ENCODE results near the gene CASP10. TPM values are rescaled to one million over a fixed set of nuclear protein-coding genes. Genes with fewer than 3 reads are reported as not detected.
"Not testable (repeated sequence)": the region's sequence is repeated elsewhere in the genome, so short reads cannot be mapped to it uniquely, and the experiment has no call there.

The CASP10 gene
- total RNA-seq, 1 experiment from 2014 or later = 1.2 TPM

- CTCF ChIA-PET = no interaction called here
- H3K4me1 ChIP-seq (ENCODE audit: insufficient read depth, low read length, poor library complexity, severe bottlenecking) = no peaks in the 10 kb centered on the region
- POLR2A ChIA-PET (ENCODE audit: low non-redundant PET) = no interaction called here
- no peak for TF ChIP-seq EZH2 (IDR thresholded peaks at IDR 0.05; ENCODE audit: borderline replicate concordance, low read depth, low read length, poor library complexity, severe bottlenecking)
- TF ChIP-seq, protein P1, sequence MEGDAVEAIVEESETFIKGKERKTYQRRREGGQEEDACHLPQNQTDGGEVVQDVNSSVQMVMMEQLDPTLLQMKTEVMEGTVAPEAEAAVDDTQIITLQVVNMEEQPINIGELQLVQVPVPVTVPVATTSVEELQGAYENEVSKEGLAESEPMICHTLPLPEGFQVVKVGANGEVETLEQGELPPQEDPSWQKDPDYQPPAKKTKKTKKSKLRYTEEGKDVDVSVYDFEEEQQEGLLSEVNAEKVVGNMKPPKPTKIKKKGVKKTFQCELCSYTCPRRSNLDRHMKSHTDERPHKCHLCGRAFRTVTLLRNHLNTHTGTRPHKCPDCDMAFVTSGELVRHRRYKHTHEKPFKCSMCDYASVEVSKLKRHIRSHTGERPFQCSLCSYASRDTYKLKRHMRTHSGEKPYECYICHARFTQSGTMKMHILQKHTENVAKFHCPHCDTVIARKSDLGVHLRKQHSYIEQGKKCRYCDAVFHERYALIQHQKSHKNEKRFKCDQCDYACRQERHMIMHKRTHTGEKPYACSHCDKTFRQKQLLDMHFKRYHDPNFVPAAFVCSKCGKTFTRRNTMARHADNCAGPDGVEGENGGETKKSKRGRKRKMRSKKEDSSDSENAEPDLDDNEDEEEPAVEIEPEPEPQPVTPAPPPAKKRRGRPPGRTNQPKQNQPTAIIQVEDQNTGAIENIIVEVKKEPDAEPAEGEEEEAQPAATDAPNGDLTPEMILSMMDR (conservative IDR thresholded peaks at IDR 0.05; ENCODE audit: low read depth, low read length) = no peak
- intact Hi-C loops (cut with micrococcal nuclease; ENCODE audit: unreplicated experiment) = no loop called here
- DNase-seq (ENCODE audit: low spot score) = no peak
- H3K36me3 ChIP-seq (ENCODE audit: insufficient read depth, low read length, poor library complexity, severe bottlenecking) = peaks cover 39% of the 10 kb centered on the region
- H3K27me3 ChIP-seq (replicated peaks; ENCODE audit: insufficient read depth, low read depth, low read length, poor library complexity) = no peaks in the 10 kb centered on the region
- no peak overlapping the region for H3K4me3 ChIP-seq (ENCODE audit: low read depth, low read length, poor library complexity, severe bottlenecking)
- no peaks in the 10 kb centered on the region for H3K9me3 ChIP-seq (ENCODE audit: low read depth, low read length, poor library complexity, severe bottlenecking)
- H3K27ac ChIP-seq (ENCODE audit: low read depth, low read length, poor library complexity, severe bottlenecking) = no peak overlapping the region
- BruUV-seq (replicated peaks) = no TSS peak
Measured at GRCh38 chr2:201136889-201137321, 46.0 kb upstream of the CASP10 start.

DNA sequence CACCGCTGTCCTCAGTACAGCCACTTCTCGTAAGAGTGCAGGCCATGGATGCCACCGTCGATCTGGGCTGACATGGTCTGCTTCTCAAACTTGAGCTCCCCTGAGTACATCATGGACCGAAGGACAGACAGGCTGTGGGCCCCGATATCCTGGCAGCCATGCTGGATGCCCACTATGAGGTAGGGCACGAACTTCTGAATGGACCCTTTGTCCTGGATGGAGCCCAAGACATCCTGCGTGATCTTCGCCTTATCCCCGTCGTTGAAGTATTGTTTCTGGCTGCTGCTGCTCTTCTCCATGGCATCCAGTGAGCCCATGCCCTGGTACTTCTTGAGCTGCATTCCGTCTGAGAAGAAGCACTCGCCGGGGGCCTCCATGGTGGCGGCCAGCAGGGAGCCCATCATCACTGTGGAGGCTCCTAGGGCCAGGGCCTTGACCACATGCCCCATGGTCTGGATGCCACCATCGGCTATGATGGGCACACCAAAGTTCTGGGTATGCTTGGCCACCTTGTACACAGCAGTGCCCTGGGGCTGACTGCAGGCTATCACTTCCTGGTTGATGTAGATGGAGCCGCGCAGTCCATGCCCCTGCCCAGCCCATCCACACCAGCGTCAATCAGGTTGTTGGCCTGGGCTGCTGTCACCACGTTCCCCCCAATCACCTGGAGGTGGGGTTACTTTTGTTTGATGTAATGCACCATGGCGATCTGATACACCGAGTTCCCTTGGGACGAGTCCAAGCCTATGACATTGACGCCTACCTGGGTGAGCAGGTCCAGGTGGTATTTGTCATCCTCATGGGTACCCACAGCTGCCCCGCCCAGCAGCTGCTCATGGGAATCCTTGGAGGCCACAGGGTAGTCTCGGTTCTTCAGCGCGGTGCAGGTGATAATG, 45.2 kb upstream of the CASP10 start:
- H3K27ac ChIP-seq (ENCODE audit: low read depth, low read length, poor library complexity, severe bottlenecking) = no peak overlapping the region
- POLR2A ChIA-PET (ENCODE audit: low non-redundant PET) = no interaction called here
- H3K27me3 ChIP-seq (replicated peaks; ENCODE audit: insufficient read depth, low read depth, low read length, poor library complexity) = no peaks in the 10 kb centered on the region
- no peak for DNase-seq (ENCODE audit: low spot score)
- BruUV-seq (replicated peaks) = no TSS peak
- no peak for TF ChIP-seq EZH2 (IDR thresholded peaks at IDR 0.05; ENCODE audit: borderline replicate concordance, low read depth, low read length, poor library complexity, severe bottlenecking)
- TF ChIP-seq, protein P1 (conservative IDR thresholded peaks at IDR 0.05; ENCODE audit: low read depth, low read length) = no peak
- CTCF ChIA-PET = no interaction called here
- peaks cover 41% of the 10 kb centered on the region for H3K36me3 ChIP-seq (ENCODE audit: insufficient read depth, low read length, poor library complexity, severe bottlenecking)
- intact Hi-C loops (cut with micrococcal nuclease; ENCODE audit: unreplicated experiment) = no loop called here
- H3K4me3 ChIP-seq (ENCODE audit: low read depth, low read length, poor library complexity, severe bottlenecking) = no peak overlapping the region
- H3K9me3 ChIP-seq (ENCODE audit: low read depth, low read length, poor library complexity, severe bottlenecking) = no peaks in the 10 kb centered on the region
- no peaks in the 10 kb centered on the region for H3K4me1 ChIP-seq (ENCODE audit: insufficient read depth, low read length, poor library complexity, severe bottlenecking)

- Histone ChIP-seq H3K4me3 (ENCODE audit: low read depth, low read length, poor library complexity, severe bottlenecking) (no peak overlapping the region), H3K27me3 (replicated peaks; ENCODE audit: insufficient read depth, low read depth, low read length, poor library complexity) (no peaks in the 10 kb centered on the region), H3K36me3 (ENCODE audit: insufficient read depth, low read length, poor library complexity, severe bottlenecking) (peaks cover 40% of the 10 kb centered on the region), H3K4me1 (ENCODE audit: insufficient read depth, low read length, poor library complexity, severe bottlenecking) (no peaks in the 10 kb centered on the region), H3K9me3 (ENCODE audit: low read depth, low read length, poor library complexity, severe bottlenecking) (no peaks in the 10 kb centered on the region), H3K27ac (ENCODE audit: low read depth, low read length, poor library complexity, severe bottlenecking) (no peak overlapping the region)
- TF ChIP-seq, protein P1 (conservative IDR thresholded peaks at IDR 0.05; ENCODE audit: low read depth, low read length) = no peak
- TF ChIP-seq EZH2 (IDR thresholded peaks at IDR 0.05; ENCODE audit: borderline replicate concordance, low read depth, low read length, poor library complexity, severe bottlenecking) = no peak
- POLR2A ChIA-PET (ENCODE audit: low non-redundant PET) = no interaction called here
- DNase-seq (ENCODE audit: low spot score) = no peak
- CTCF ChIA-PET = no interaction called here
- BruUV-seq (replicated peaks) = no TSS peak
- intact Hi-C loops (cut with micrococcal nuclease; ENCODE audit: unreplicated experiment) = no loop called here
Measured at GRCh38 chr2:201138401-201138970, 44.5 kb upstream of the CASP10 start.

GRCh38 chr2:201138986-201139781, 43.8 kb upstream of the CASP10 start:
- not testable (repeated sequence) for DNase-seq (ENCODE audit: low spot score)
- H3K36me3 ChIP-seq (ENCODE audit: insufficient read depth, low read length, poor library complexity, severe bottlenecking) = peaks cover 40% of the 10 kb centered on the region

More at GRCh38 chr2:201138986-201139781, 43.8 kb upstream of the CASP10 start:
- POLR2A ChIA-PET (ENCODE audit: low non-redundant PET); intact Hi-C loops (cut with micrococcal nuclease; ENCODE audit: unreplicated experiment); H3K9me3 ChIP-seq (ENCODE audit: low read depth, low read length, poor library complexity, severe bottlenecking); H3K27me3 ChIP-seq (replicated peaks; ENCODE audit: insufficient read depth, low read depth, low read length, poor library complexity); H3K4me1 ChIP-seq (ENCODE audit: insufficient read depth, low read length, poor library complexity, severe bottlenecking); CTCF ChIA-PET; H3K27ac ChIP-seq (ENCODE audit: low read depth, low read length, poor library complexity, severe bottlenecking); H3K4me3 ChIP-seq (ENCODE audit: low read depth, low read length, poor library complexity, severe bottlenecking); BruUV-seq (replicated peaks): not testable (repeated sequence)

Data from A673 (cell line).